ENCODE data around the gene GALNT14.
A peak's percentile ranks its signal among the peaks of the same experiment; 100 is the strongest.

GALNT14 gene

DNA sequence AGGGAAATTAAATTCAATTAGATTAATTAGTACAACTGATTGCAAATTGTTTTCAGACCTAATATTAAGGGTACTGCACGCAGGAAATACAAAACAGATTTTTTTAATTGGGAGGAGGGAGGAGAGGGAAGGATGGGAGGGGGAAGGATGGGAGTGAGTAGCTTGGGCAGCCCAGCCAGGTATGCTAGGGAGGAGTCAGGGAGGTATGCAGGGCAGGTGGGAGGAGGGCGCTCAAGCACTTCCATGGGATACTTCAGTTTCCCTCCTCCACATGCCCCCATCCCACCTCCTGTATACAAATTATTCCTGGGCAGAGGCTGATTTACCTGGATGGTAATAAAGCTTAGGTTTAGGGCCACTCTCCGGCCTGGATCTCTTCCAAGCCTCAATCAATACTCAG is 254.4 kb downstream of the GALNT14 start:
- DNase-seq = no peak

DNA sequence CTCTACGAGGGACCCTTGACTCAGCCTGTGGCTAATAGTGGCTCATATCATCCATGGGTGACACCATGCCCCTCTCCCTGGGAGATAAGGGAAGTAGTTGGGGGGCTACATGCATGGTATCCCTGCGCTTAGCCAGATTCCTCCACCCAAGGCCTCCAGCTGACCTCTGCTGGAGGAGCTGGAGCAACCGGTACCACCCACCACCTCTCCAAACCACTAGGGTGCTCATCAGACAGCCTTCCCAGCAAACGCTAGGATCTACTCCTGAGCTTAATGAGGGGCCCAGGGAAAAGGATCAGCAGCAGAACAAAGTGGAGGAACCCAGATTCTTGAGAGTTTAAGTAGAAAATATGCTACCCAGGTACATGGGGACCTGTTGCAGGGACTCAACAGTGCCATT is 255.1 kb downstream of the GALNT14 start:
- DNase-seq = no peak

DNA sequence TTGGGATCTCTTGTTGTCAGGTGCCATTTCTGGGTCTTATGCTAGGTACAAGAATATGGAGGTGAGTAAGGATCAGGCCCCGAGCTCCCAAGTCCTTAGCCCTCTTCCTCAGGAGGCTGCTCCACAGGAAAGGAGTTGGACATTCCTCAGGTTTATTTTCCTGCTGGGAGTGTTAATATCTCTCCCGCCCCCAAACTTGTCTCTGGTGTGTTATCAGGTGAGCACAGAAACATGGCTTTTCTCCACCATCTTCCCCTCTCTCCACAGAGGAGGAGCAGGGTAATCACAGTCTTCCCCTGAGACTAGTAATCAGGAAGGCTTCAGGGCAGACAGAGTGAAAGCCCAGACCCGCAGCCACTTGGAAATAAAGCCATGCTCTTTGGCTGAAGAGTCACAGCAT is 257.7 kb downstream of the GALNT14 start:
- no peak for DNase-seq

DNA sequence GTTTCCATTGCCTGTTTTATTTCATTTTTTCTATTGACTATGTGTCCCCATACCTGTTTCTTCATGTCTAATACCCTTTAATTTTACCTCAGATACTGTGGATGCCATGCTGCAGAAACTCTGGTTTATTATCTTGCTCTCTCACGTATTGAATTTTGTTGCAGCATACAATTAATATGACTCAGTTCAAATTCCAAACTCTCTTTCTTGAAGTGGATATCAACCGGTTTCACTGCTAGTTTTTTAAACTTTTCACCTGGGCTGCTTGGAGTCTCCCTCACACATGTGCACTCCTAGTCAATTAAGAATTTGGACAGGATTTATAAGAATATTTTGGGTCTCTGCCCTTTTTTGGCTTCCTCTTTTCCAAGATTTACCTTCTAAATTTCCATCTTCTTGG is 260.4 kb downstream of the GALNT14 start:
- DNase-seq = no peak

DNA sequence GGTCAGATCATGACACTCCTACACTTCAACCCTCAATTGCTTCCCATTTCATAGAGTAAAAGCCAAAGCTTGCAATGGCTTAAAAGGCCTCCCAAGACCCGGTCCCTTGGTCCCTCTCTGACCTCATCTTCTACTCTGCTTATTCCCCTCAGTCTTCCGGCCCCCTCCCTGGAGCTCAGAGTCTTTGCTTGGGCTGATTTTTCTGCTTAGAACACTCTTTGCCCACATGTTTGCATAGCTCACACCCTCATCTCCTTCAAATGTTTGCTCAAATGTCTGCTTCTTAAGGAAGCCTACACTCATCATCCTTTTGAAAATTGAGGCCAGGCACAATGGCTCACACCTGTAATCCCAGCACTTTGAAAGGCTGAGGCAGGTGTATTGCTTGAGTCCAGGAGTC is 265.4 kb downstream of the GALNT14 start:
- no peak for DNase-seq

DNA sequence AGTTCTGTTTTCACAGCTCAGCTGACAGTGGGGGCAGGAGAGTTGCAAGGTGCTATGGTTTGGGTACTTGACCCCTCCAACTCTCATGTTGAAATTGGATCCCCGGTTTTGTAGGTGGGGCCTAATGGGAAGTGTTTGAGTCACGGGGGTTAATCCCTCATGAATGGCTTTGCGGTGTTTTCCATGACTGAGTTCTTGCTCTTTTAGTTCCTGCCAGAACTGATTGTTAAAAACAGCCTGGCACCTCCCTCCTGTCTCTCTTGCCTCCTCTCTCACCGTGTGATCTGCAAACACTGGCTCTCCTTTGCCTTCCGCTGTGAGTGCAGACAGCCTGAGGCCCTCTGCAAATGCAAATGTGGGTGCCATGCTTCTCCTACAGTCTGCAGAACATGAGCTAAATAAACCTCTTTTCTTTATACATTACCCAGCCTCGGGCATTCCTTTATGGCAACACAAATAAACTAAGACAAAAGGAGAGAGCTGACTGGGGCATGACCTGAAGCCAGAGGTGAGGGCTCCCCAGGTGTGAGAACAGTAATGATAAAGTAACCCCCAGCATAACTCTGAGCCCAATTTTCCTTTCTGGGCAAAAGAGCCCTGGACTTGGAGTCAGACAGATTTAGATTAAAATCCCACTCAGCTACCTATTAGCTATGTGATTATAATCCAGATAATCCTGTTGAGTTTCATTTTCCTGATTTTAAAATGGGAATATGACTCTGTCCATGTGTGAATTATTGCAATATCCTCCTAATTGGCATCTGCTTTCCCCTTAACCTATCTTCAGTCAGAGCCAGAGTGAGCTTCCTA is 266.1 kb downstream of the GALNT14 start:
- DNase-seq = no peak

DNA sequence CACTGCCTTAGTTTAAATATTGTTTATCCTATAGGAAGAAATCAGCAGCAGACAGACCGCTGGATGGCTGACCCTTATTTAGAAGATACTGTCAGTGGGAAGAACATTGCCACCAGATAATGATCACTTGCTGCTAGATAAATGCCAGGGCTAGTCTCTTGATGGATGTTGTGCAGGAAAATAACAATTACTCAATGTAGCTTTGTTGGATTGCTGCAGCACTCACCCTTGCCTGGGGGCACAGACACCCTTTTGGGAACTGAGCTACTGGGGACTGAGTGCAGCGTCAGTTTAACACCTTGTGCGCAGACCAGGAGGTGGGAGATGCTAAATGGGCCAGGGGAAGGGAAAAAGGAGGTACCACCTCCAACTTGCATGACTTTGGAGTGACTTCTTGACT is 266.8 kb downstream of the GALNT14 start:
- no peak for DNase-seq

DNA sequence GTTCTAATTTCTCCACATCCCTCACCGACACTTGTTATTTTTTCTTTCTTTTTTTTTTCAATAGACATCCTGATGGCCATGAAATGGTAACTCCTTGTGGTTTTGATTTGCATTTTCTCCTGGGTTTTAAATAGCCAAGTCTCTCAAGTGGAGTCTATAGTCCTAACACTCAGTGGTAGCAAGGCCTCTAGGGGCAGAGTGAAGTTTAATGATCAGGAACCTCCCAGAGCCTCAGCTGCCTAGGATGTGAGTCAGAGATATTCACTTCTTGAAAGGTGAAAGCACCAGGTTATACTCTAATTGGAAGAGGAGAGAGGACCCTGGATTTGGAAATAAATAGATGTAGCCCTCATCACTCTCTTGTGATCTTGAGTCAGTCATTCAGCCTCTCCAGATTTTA is 268.3 kb downstream of the GALNT14 start:
- no peak for DNase-seq

DNA sequence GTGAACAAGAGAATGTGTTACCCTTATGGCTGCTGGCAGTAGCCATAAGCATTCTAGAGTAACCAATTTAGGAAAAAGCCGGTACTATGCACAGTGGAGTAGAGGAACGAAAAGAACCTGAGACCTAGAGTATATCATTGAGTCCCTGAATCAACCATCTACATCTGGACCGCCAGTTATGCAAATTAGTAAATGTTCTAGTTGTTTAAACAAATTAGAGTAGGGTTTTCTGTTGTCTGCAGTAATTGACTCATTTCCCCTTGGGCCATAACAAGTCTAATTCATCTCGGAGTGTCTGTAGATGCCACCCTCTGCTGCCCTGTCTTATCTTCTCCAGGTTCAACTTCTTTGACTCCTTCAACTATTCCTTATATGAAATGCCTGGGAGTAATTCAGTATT is 270.9 kb downstream of the GALNT14 start:
- no peak for DNase-seq

DNA sequence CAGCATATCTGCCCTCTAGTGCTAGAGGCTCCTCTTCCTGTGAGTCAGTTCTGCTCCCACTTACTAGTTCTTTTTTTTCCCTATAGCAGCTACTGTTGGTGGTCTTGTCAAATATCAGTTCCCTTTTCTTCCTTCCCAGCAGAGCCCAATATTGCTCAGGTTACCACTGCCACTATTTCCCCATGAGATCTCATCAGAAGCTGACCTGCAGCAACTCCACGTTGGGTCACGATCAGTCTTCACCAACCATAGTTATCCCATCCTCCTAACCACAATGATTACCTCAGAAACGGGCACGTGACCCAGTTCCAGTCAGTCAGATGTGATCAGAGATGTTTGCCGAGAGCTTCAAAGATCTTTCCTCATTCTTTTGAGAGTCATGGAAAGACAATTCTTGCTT is 271.3 kb downstream of the GALNT14 start:
- DNase-seq = no peak

DNA sequence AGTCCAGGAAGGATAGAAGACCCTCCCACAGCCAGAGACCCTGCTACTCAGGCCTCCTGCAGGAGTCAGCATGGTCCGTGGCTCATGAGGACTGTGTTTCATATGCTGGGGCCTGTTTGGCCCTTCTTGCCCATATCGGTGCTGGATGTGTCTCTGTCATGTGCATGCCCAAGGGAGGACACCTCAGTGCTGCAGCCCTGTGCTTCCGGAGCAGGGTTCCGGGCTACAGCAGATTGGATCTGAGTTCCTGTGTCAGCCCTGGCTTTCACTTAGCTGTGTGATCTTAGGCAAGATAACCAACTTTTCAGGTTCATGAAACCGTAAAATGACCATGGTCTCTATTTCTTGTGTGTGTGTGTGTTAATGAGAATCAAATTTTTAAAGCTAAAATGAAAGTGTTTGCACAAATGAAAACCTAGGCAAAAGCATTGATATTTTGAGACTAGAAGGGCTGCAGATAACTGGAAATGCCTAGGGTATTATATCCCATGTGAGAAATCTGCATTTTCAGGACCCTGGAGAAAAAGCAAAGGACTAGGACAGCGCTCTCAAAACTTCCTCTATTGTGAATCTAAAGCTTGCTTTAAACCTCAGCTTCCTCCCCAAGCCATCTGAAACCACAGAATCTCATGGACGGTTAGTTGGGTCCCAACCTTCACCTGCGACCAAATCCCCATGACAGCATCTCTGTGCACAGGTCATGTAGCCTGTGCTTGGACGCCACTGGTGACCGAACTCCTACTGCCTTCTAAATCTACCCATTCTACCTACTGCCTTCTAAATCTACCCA is 272.2 kb downstream of the GALNT14 start:
- no peak for DNase-seq

DNA sequence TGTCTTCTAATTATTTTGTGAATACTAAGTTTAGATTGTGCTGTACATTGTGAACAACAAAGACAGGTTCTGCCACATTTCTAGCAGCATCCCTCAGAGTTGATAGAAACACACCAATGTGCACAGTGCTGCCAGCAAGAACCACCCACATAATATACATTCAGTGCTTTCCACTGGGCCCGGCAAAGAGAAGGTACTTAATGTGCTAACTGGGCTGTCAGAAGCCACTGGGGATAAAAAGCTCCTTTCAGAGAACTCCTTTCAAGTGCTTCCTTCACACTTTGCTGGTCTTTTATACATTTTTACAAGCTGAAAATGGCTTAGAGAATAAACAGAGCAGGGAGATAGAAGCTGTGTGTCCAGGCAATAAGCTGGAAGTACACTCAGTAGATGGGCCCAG is 273.0 kb downstream of the GALNT14 start:
- DNase-seq = no peak

DNA sequence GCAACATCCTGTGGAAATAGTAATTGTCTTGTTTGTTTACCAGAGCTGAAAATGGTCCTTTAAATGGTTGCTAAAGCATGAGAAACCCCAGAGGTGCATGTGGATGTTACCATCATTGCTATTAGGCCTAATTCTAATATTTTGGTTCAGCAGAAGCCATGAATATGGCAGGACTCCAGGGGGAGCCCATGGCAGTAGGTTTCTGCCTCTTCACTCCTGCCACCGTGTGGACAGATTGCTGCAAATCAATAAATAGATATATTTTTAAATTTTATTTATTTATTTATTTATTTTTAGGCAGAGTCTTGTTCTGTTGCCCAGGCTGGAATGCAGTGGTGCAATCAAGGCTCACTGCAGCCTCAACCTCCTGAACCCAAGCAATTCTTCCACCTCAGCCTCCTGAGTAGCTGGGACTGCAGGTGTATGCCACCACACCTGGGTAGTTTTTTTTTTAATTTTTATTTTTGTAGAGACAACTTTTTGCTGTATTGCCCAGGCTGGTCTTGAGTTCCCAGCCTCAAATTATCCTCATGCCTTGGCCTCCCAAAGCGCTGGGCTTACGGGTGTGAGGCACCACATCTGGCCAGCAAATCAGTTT is 276.1 kb downstream of the GALNT14 start:
- DNase-seq = peak; percentile 20

DNA sequence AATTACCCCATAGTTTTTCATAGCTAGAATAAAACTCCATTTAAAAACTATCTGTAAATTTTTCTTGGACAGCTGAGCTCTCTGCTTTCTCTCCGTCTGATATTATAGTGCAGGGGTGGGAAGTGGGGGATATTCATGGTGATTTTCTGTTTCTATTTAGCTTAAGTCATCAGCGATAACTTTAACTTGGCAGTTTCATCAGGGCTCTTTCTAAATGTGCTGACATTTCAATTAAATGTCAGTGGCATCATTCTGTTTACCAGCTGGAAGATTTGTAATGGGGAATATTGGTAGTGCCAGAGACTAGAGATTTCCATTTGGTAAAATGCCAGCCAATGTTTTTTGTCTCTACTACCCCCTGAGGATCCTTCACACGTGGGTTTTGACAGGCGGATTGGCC is 277.5 kb downstream of the GALNT14 start:
- DNase-seq = no peak

Measured in stimulated activated CD4-positive, alpha-beta T cell treated with anti-CD3 and anti-CD28 coated beads, Interleukin-12 subunit alpha, Interleukin-12 subunit beta, amount 100 ng/mL, for 4 hours (primary cell).